Transverse colon (tissue), 3 donors: ENCODE measurements around the gene LYRM4.

Source experiments
- CTCF ChIP-seq, 5 experiments: fragments of 200-600 bp in 3 of 5; fragments of 450-650 bp in 2 of 5; sonication (generic) in 3 of 5; IDR thresholded peaks; 1 replicate in 2 of 5; 2 replicates in 3 of 5; pipeline ENCODE4 v1.5.1; 2016 to 2017; ENCODE audit warnings: antibody characterized with exemption in 5 of 5, inconsistent platforms in 3 of 5, mild to moderate bottlenecking in 2 of 5, moderate library complexity in 1 of 5
- EP300 ChIP-seq: sonication (generic); formaldehyde crosslinking; IDR thresholded peaks from one replicate; pipeline ENCODE4 v1.6.1; 2017; ENCODE audit warnings: antibody characterized with exemption, low read depth

- no peak for TF ChIP-seq CTCF (IDR thresholded peaks at IDR 0.05)
- TF ChIP-seq EP300 = no peak
Observed at GRCh38 chr6:5059036-5059896, 201.5 kb downstream of the LYRM4 start.
